ENCODE results near the gene CFAP119. TPM values are rescaled to one million over a fixed set of nuclear protein-coding genes. Genes with fewer than 3 reads are reported as not detected.

The CFAP119 gene
- total RNA-seq, 4 donors from 2014 or later, result 9.6 to 24.7 (median 15.5) TPM

GRCh38 chr16:30787613-30788378, 25.9 kb upstream of the CFAP119 start:
- H3K4me3 ChIP-seq (replicated peaks in 1 of 3), result peak overlapping the region; percentile 43 to 98 (median 82)
- 40 to 46% methylated on average over 11 of the region's 11 CpGs for WGBS, 2 donors
- intact Hi-C loops (cut with DNase I), result no loop called here

GRCh38 chr16:30786936-30787612, 25.2 kb upstream of the CFAP119 start, which contains the start of gene ZNF629:
ZNF629 (minus strand) TSS chr16:30787205; CDS start chr16:30784482, 2,723 bp downstream.
- H3K4me3 ChIP-seq (replicated peaks in 1 of 3), result peak within 1 kb of the TSS; percentile 43 to 98 (median 82)
- peaks cover 12 to 13% of the 10 kb centered on the region in 2 donors for H3K4me1 ChIP-seq
- DNase-seq, result peak; percentile 67 to 70
- H3K36me3 ChIP-seq, result peaks cover 16 to 17% of the 10 kb centered on the region in 2 donors
- intact Hi-C loops (cut with DNase I), result no loop called here
- WGBS, 2 donors, result 0 to 2% methylated on average over 3 to 15 of the region's 37 CpGs
- no peaks in the 10 kb centered on the region for H3K27me3 ChIP-seq
- TF ChIP-seq POLR2A (IDR thresholded peaks at IDR 0.05) (peak in 1 of 2 donors; percentile 18), CTCF (IDR thresholded peaks at IDR 0.05) (no peak)
- no peaks in the 10 kb centered on the region for H3K9me3 ChIP-seq
- peak within 1 kb of the TSS; percentile 75 to 84 (median 80) for H3K27ac ChIP-seq

More at GRCh38 chr16:30787613-30788378, 25.9 kb upstream of the CFAP119 start:
- peaks cover 12 to 13% of the 10 kb centered on the region in 2 donors for H3K4me1 ChIP-seq
- peak overlapping the region; percentile 75 to 84 (median 80) for H3K27ac ChIP-seq
- peaks cover 9% of the 10 kb centered on the region in 2 donors for H3K36me3 ChIP-seq
- no peak for DNase-seq
- TF ChIP-seq POLR2A (IDR thresholded peaks at IDR 0.05) (no peak), CTCF (IDR thresholded peaks at IDR 0.05) (no peak)
- H3K27me3 ChIP-seq, result no peaks in the 10 kb centered on the region
- H3K9me3 ChIP-seq, result no peaks in the 10 kb centered on the region

GRCh38 chr16:30786115-30786935, 24.5 kb upstream of the CFAP119 start:
- peak overlapping the region; percentile 43 to 98 (median 82) for H3K4me3 ChIP-seq (replicated peaks in 1 of 3)
- peaks cover 12 to 13% of the 10 kb centered on the region in 2 donors for H3K4me1 ChIP-seq
- peaks cover 22 to 24% of the 10 kb centered on the region in 2 donors for H3K36me3 ChIP-seq
- 11 to 13% methylated on average over 16 to 22 of the region's 57 CpGs for WGBS, 2 donors
- intact Hi-C loops (cut with DNase I), result no loop called here
- peak overlapping the region; percentile 75 to 84 (median 80) for H3K27ac ChIP-seq
- no peaks in the 10 kb centered on the region for H3K27me3 ChIP-seq
- DNase-seq, result peak; percentile 33 to 35
- H3K9me3 ChIP-seq, result no peaks in the 10 kb centered on the region
- TF ChIP-seq CTCF (IDR thresholded peaks at IDR 0.05), result no peak
- TF ChIP-seq POLR2A (IDR thresholded peaks at IDR 0.05), result no peak

- H3K4me3 ChIP-seq (replicated peaks in 1 of 3), result no peak overlapping the region
- intact Hi-C loops (cut with DNase I), result no loop called here
- H3K27me3 ChIP-seq, result no peaks in the 10 kb centered on the region
- TF ChIP-seq POLR2A (IDR thresholded peaks at IDR 0.05) (no peak), CTCF (IDR thresholded peaks at IDR 0.05) (no peak)
- DNase-seq, result no peak
- peaks cover 12 to 13% of the 10 kb centered on the region in 2 donors for H3K4me1 ChIP-seq
- H3K36me3 ChIP-seq, result peaks cover 22 to 26% of the 10 kb centered on the region in 2 donors
- no peak overlapping the region for H3K27ac ChIP-seq
- WGBS, 2 donors, result 86% methylated on average over 7 of the region's 7 CpGs
- no peaks in the 10 kb centered on the region for H3K9me3 ChIP-seq
Observed at GRCh38 chr16:30785126-30786106, 23.6 kb upstream of the CFAP119 start.

Measured in thyroid gland (tissue), 4 donors.